Measurements from ENCODE around the gene HIRA. TPM values are rescaled to one million over a fixed set of nuclear protein-coding genes. Genes with fewer than 3 reads are reported as not detected.

HIRA gene
- total RNA-seq, 1 donor from 2014 or later: 32.7 TPM

GRCh38 chr22:19358703-19359553, 72.6 kb downstream of the HIRA start:
- no peak for TF ChIP-seq CTCF (IDR thresholded peaks at IDR 0.05)
- CTCF ChIA-PET: no interaction called here
- no peaks in the 10 kb centered on the region for H3K27me3 Mint-ChIP-seq
- DNase-seq (no peak), ATAC-seq (ENCODE audit: low read depth) (no peak)
- peak overlapping the region; percentile 95 for H3K27ac Mint-ChIP-seq
- POLR2A ChIA-PET: interaction anchor here (4.6 to 6.2 kb wide), 2 partner anchors 67 to 73 kb away, joined by 38 to 66 read pairs; partner anchors contain the start of genes CLTCL1, HIRA and MRPL40
- H3K4me3 Mint-ChIP-seq: no peak overlapping the region
- H3K4me1 Mint-ChIP-seq: peaks cover 57% of the 10 kb centered on the region
- intact Hi-C loops (cut with micrococcal nuclease): loop anchor here (1.0 kb wide), 1 partner anchor 73 kb away; the partner anchor contains the start of gene MRPL40
- peaks cover 3% of the 10 kb centered on the region for H3K9me3 Mint-ChIP-seq
- peaks cover 83% of the 10 kb centered on the region for H3K36me3 Mint-ChIP-seq (ENCODE audit: low read depth)

GRCh38 chr22:19358195-19358594, 73.3 kb downstream of the HIRA start:
- Mint-ChIP-seq H3K36me3 (ENCODE audit: low read depth) (peaks cover 85% of the 10 kb centered on the region), H3K4me1 (peaks cover 52% of the 10 kb centered on the region), H3K27me3 (no peaks in the 10 kb centered on the region), H3K27ac (peak overlapping the region; percentile 95), H3K9me3 (peaks cover 3% of the 10 kb centered on the region), H3K4me3 (no peak overlapping the region)
- intact Hi-C loops (cut with micrococcal nuclease): no loop called here
- POLR2A ChIA-PET: interaction anchor here (0.6 to 6.2 kb wide), 3 partner anchors 10 to 74 kb away, joined by 3 to 66 read pairs (median 38); partner anchors contain the start of genes CLTCL1, HIRA and MRPL40
- no peak for TF ChIP-seq CTCF (IDR thresholded peaks at IDR 0.05)
- CTCF ChIA-PET: no interaction called here
- no peak for DNase-seq
- no peak for ATAC-seq (ENCODE audit: low read depth)

- H3K27ac Mint-ChIP-seq: no peak overlapping the region
- POLR2A ChIA-PET: interaction anchor here (0.6 to 6.2 kb wide), 3 partner anchors 9 to 74 kb away, joined by 3 to 66 read pairs (median 38); partner anchors contain the start of genes CLTCL1, HIRA and MRPL40
Measured at GRCh38 chr22:19357270-19358105, 74.0 kb downstream of the HIRA start.

GRCh38 chr22:19356708-19357269, 74.7 kb downstream of the HIRA start:
- DNase-seq (no peak), ATAC-seq (ENCODE audit: low read depth) (no peak)
- POLR2A ChIA-PET: interaction anchor here (6.2 kb wide), 1 partner anchor 75 kb away, joined by 66 read pairs; the partner anchor contains the start of genes HIRA and MRPL40
- TF ChIP-seq CTCF (IDR thresholded peaks at IDR 0.05): no peak
- intact Hi-C loops (cut with micrococcal nuclease): no loop called here
- Mint-ChIP-seq H3K4me1 (peaks cover 43% of the 10 kb centered on the region), H3K4me3 (no peak overlapping the region), H3K27me3 (no peaks in the 10 kb centered on the region), H3K36me3 (ENCODE audit: low read depth) (peaks cover 93% of the 10 kb centered on the region), H3K9me3 (no peaks in the 10 kb centered on the region), H3K27ac (no peak overlapping the region)
- CTCF ChIA-PET: no interaction called here

More at GRCh38 chr22:19357270-19358105, 74.0 kb downstream of the HIRA start:
- peaks cover 3% of the 10 kb centered on the region for H3K9me3 Mint-ChIP-seq
- CTCF ChIA-PET: no interaction called here
- intact Hi-C loops (cut with micrococcal nuclease): no loop called here
- ATAC-seq (ENCODE audit: low read depth) (no peak), DNase-seq (no peak)
- TF ChIP-seq CTCF (IDR thresholded peaks at IDR 0.05): no peak
- peaks cover 50% of the 10 kb centered on the region for H3K4me1 Mint-ChIP-seq
- no peak overlapping the region for H3K4me3 Mint-ChIP-seq
- H3K36me3 Mint-ChIP-seq (ENCODE audit: low read depth): peaks cover 89% of the 10 kb centered on the region
- H3K27me3 Mint-ChIP-seq: no peaks in the 10 kb centered on the region

Measured in activated B cell treated with CpG ODN at 0.5 μM for 24 hours (primary cell).